H1 (cell line): ENCODE data around the gene C2orf72. TPM values are rescaled to one million over a fixed set of nuclear protein-coding genes. Genes with fewer than 3 reads are reported as not detected.

Experiments
- CTCF ChIA-PET: fragments of 300-600 bp; sonication (Branson Sonifier 250); formaldehyde crosslinking; loops from one replicate; lab custom pipeline; 2021; ENCODE audit not compliant: partially characterized antibody; lab: Charles Lee
- POLR2A ChIA-PET: fragments of 300-600 bp; sonication (Branson Sonifier 250); formaldehyde crosslinking; loops from one replicate; lab custom pipeline; 2021; ENCODE audit warnings: inconsistent platforms; ENCODE audit not compliant: partially characterized antibody; lab: Charles Lee
- DNase-seq, 2 experiments: peaks; one replicate each; pipeline versions ENCODE4 v3.0.0 to v3.0.0-alpha.2; 2010 to 2022; ENCODE audit warnings: low spot score in 2 of 2, low read depth in 1 of 2, mixed read lengths in 1 of 2
- FAIRE-seq: peaks from 2 replicates; lab custom pipeline; 2011; peaks lifted over from hg19 to GRCh38; lab: Jason Lieb, UNC
- H2AFZ ChIP-seq: 2 replicates; pipeline ENCODE4 v1.8.1; 2012; ENCODE audit warnings: low read length, inconsistent platforms
- H2AK5ac ChIP-seq: 2 replicates; pipeline ENCODE4 v1.6.1; 2013; ENCODE audit warnings: low read depth, low read length
- H2BK120ac ChIP-seq: replicated peaks from 2 replicates; pipeline ENCODE3; 2013; ENCODE audit warnings: low read depth, low read length, inconsistent platforms
- H2BK12ac ChIP-seq: 2 replicates; pipeline ENCODE4 v1.6.1; 2013; ENCODE audit warnings: low read depth, low read length
- H2BK15ac ChIP-seq: 2 replicates; pipeline ENCODE4 v1.6.1; 2013; ENCODE audit warnings: low read length
- H2BK20ac ChIP-seq: 2 replicates; pipeline ENCODE4 v1.6.1; 2013; ENCODE audit warnings: low read length
- H2BK5ac ChIP-seq: 2 replicates; pipeline ENCODE4 v1.6.1; 2013; ENCODE audit warnings: low read depth, low read length
- H3K14ac ChIP-seq: 2 replicates; pipeline ENCODE4 v1.6.1; 2013; ENCODE audit warnings: inconsistent platforms; ENCODE audit not compliant: insufficient read length
- H3K18ac ChIP-seq: 2 replicates; pipeline ENCODE4 v1.6.1; 2013; ENCODE audit warnings: low read length; ENCODE audit errors: extremely low read depth
- H3K23ac ChIP-seq: 2 replicates; pipeline ENCODE4 v1.6.1; 2013; ENCODE audit warnings: inconsistent platforms; ENCODE audit not compliant: insufficient read length
- H3K23me2 ChIP-seq: 2 replicates; pipeline ENCODE4 v1.6.1; 2013; ENCODE audit warnings: low read depth, low read length
- H3K27ac ChIP-seq: 2 replicates; pipeline ENCODE4 v1.6.1; 2011; ENCODE audit warnings: low read depth, low read length, inconsistent platforms
- H3K27me3 ChIP-seq, 4 experiments: replicated peaks in 1 of 4; 1 replicate in 1 of 4; 2 replicates in 3 of 4; pipeline versions ENCODE4 v1.6.1 to v1.8.1; 2011 to 2013; ENCODE audit warnings: low read length in 3 of 4, mild to moderate bottlenecking in 3 of 4, inconsistent platforms in 2 of 4, mixed read lengths in 2 of 4, moderate library complexity in 1 of 4; ENCODE audit not compliant: control insufficient read depth in 3 of 4, insufficient read depth in 3 of 4; ENCODE audit errors: extremely low read depth in 1 of 4
- H3K36me3 ChIP-seq, 4 experiments: 2 replicates each; pipeline versions ENCODE4 v1.6.1 to v1.8.1; 2011 to 2013; ENCODE audit warnings: mild to moderate bottlenecking in 4 of 4, low read length in 3 of 4, moderate library complexity in 2 of 4, control low read depth in 1 of 4, inconsistent platforms in 1 of 4; ENCODE audit not compliant: insufficient read depth in 4 of 4, control insufficient read depth in 2 of 4
- H3K4ac ChIP-seq: replicated peaks from 2 replicates; pipeline ENCODE3; 2013; ENCODE audit warnings: low read length, low read depth, mixed read lengths, inconsistent platforms; ENCODE audit not compliant: insufficient read length
- H3K4me1 ChIP-seq, 4 experiments: replicated peaks in 1 of 4; 1 replicate in 1 of 4; 2 replicates in 3 of 4; pipeline versions ENCODE4 v1.6.1 to v1.8.1; 2011 to 2013; ENCODE audit warnings: low read length in 3 of 4, inconsistent platforms in 2 of 4, mixed read lengths in 1 of 4; ENCODE audit not compliant: insufficient read depth in 4 of 4, control insufficient read depth in 3 of 4
- H3K4me2 ChIP-seq, 2 experiments: 2 replicates each; pipeline versions ENCODE4 v1.6.1 to v1.8.1; 2011 to 2013; ENCODE audit warnings: low read depth in 2 of 2, low read length in 2 of 2, control low read depth in 1 of 2, inconsistent platforms in 1 of 2, mild to moderate bottlenecking in 1 of 2; ENCODE audit not compliant: insufficient read depth in 1 of 2
- H3K4me3 ChIP-seq, 4 experiments: fragments of 200-600, 300-600 bp in 1 of 4; sonication (generic), shearing (Covaris generic), sonication (Bioruptor Twin) in 1 of 4; 2 replicates each; pipeline versions ENCODE4 v1.5.1 to v1.8.1; 2011 to 2016; ENCODE audit warnings: low read length in 4 of 4, low read depth in 3 of 4, control low read depth in 2 of 4, inconsistent platforms in 2 of 4, mild to moderate bottlenecking in 2 of 4, mixed read lengths in 1 of 4, moderate library complexity in 1 of 4; ENCODE audit not compliant: insufficient read depth in 2 of 4; ENCODE audit errors: extremely low read depth in 1 of 4
- H3K56ac ChIP-seq: replicated peaks from 2 replicates; pipeline ENCODE3; 2013; ENCODE audit warnings: low read depth, mild to moderate bottlenecking, mixed read lengths, low read length, inconsistent platforms; ENCODE audit not compliant: insufficient read length
- H3K79me1 ChIP-seq: 2 replicates; pipeline ENCODE4 v1.6.1; 2013; ENCODE audit warnings: low read depth, low read length, control low read depth
- H3K79me2 ChIP-seq, 2 experiments: 2 replicates each; pipeline versions ENCODE4 v1.6.1 to v1.8.1; 2012 to 2013; ENCODE audit warnings: low read length in 2 of 2, mild to moderate bottlenecking in 2 of 2, inconsistent platforms in 1 of 2; ENCODE audit not compliant: insufficient read depth in 2 of 2, control insufficient read depth in 1 of 2
- H3K9ac ChIP-seq, 4 experiments: replicated peaks in 1 of 4; 1 replicate in 1 of 4; 2 replicates in 3 of 4; pipeline versions ENCODE4 v1.6.1 to v1.8.1; 2011 to 2013; ENCODE audit warnings: low read depth in 3 of 4, low read length in 3 of 4, control low read depth in 2 of 4, mild to moderate bottlenecking in 2 of 4, moderate library complexity in 2 of 4, inconsistent platforms in 1 of 4; ENCODE audit errors: extremely low read depth in 1 of 4
- H3K9me3 ChIP-seq, 2 experiments: 2 replicates each; pipeline versions ENCODE4 v1.6.1 to v1.8.1; 2012 to 2013; ENCODE audit warnings: mild to moderate bottlenecking in 2 of 2, moderate library complexity in 2 of 2, control low read depth in 1 of 2, inconsistent platforms in 1 of 2, low read depth in 1 of 2, low read length in 1 of 2, mixed read lengths in 1 of 2; ENCODE audit not compliant: insufficient read depth in 2 of 2
- H4K20me1 ChIP-seq, 2 experiments: replicated peaks in 1 of 2; 2 replicates each; pipeline versions ENCODE3 to v1.8.1; 2011 to 2013; ENCODE audit warnings: inconsistent platforms in 2 of 2, low read length in 2 of 2, mild to moderate bottlenecking in 1 of 2; ENCODE audit not compliant: insufficient read depth in 2 of 2, control insufficient read depth in 1 of 2
- H4K5ac ChIP-seq: 2 replicates; pipeline ENCODE4 v1.6.1; 2013; ENCODE audit warnings: low read length, low read depth, mixed read lengths, inconsistent platforms; ENCODE audit not compliant: insufficient read length
- H4K8ac ChIP-seq: 2 replicates; pipeline ENCODE4 v1.8.0; 2013; ENCODE audit warnings: mild to moderate bottlenecking, moderate library complexity, low read length, inconsistent platforms; ENCODE audit not compliant: insufficient read depth; ENCODE audit errors: extremely low read depth
- H4K91ac ChIP-seq: replicated peaks from 2 replicates; pipeline ENCODE3; 2013; ENCODE audit warnings: low read length, mixed read lengths, inconsistent platforms; ENCODE audit not compliant: insufficient read length
- ATF3 ChIP-seq: IDR thresholded peaks from 2 replicates; pipeline ENCODE4 v1.6.1; 2011; ENCODE audit warnings: low read depth, mild to moderate bottlenecking, low read length; ENCODE audit not compliant: insufficient read depth
- CEBPB ChIP-seq: IDR thresholded peaks from 2 replicates; pipeline ENCODE4 v1.6.1; 2012; ENCODE audit warnings: low read depth, low read length
- GABPA ChIP-seq: IDR thresholded peaks from 2 replicates; pipeline ENCODE4 v1.6.1; 2011; ENCODE audit warnings: mild to moderate bottlenecking, low read length, moderate library complexity, borderline replicate concordance; ENCODE audit not compliant: insufficient read depth
- HDAC2 ChIP-seq, 2 experiments: fragments of 300-600 bp in 1 of 2; sonication (generic) in 1 of 2; IDR thresholded peaks; 2 replicates each; pipeline ENCODE4 v1.6.1; 2011 to 2012; ENCODE audit warnings: low read depth in 2 of 2, low read length in 2 of 2, mild to moderate bottlenecking in 2 of 2, moderate library complexity in 2 of 2, borderline replicate concordance in 1 of 2, inconsistent platforms in 1 of 2
- JUN ChIP-seq: IDR thresholded peaks from 2 replicates; pipeline ENCODE4 v1.6.1; 2011; ENCODE audit warnings: low read depth, mild to moderate bottlenecking, improper control_type of control experiment, low read length
- KDM4A ChIP-seq: IDR thresholded peaks from one replicate; pipeline ENCODE4 v1.7.1; 2012; ENCODE audit warnings: low read depth, mild to moderate bottlenecking, moderate library complexity, low read length, inconsistent platforms; ENCODE audit not compliant: severe bottlenecking
- SIRT6 ChIP-seq: IDR thresholded peaks from one replicate; pipeline ENCODE4 v1.7.1; 2012; ENCODE audit warnings: low read length, inconsistent platforms
- USF2 ChIP-seq: IDR thresholded peaks from 2 replicates; pipeline ENCODE4 v1.6.1; 2011; ENCODE audit warnings: low read length, improper control_type of control experiment
- WGBS, 2 experiments: shearing (Covaris generic) in 1 of 2; methylation state at CpG; one replicate each; pipeline versions ENCODE4 v1.1.6 to v1.1.7; 2013 to 2015; ENCODE audit warnings: low lambda C conversion rate in 2 of 2, mixed read lengths in 2 of 2, inconsistent platforms in 1 of 2, low coverage in 1 of 2, missing lambda C conversion rate in 1 of 2; ENCODE audit not compliant: insufficient replicate concordance in 2 of 2, insufficient coverage in 1 of 2, insufficient read length in 1 of 2; ENCODE audit errors: extremely low coverage in 1 of 2, missing lambda C conversion rate in 1 of 2; 5-methylcytosine and 5-hydroxymethylcytosine counted together
- polyA plus RNA-seq, 7 experiments: library from polyadenylated mRNA; depleted of rRNA in 3 of 7; stranded (reverse) in 5 of 7; unstranded in 2 of 7; fragments of >200 nt in 5 of 7; fragments of 200-250 nt in 2 of 7; gene quantifications; 1 replicate in 5 of 7; 2 replicates in 1 of 7; 4 replicates in 1 of 7; pipeline versions ENCODE4 v1.2.1 to v1.2.3, GENCODE V29; 2011 to 2013; ENCODE audit warnings: missing spikeins in 2 of 7, mixed read lengths in 2 of 7
- total RNA-seq: library from RNA; stranded (reverse); fragmentation: NEBNext Ultra II Directional; extraction: Animal tissue kit (Norgen Biotek cat#: 25700); gene quantifications from 2 replicates; pipeline ENCODE4 v1.2.1, GENCODE V29; 2021

Gene C2orf72
- total and polyA plus RNA-seq, 2 of the 8 experiments (the other 6 are each of a cell fraction or from before 2014, with no cell fraction given), result 1.1 to 1.7 TPM

- no peaks in the 10 kb centered on the region; a peak in 1 of 7 replicates for H3K27me3 ChIP-seq
- no peak overlapping the region for H2BK120ac ChIP-seq
- 82% methylated on average over 3 of the region's 3 CpGs; no CpG with 5 or more reads in 1 of the 2 experiments for WGBS, 2 experiments
Observed at GRCh38 chr2:231030725-231031124, 6.6 kb upstream of the C2orf72 start.

More at GRCh38 chr2:231030725-231031124, 6.6 kb upstream of the C2orf72 start:
- no peak overlapping the region for H4K91ac ChIP-seq
- no peaks in the 10 kb centered on the region for H3K36me3 ChIP-seq
- no peak overlapping the region for H3K4me2 ChIP-seq
- H4K8ac ChIP-seq, result no peak overlapping the region
- H3K79me2 ChIP-seq, result no peaks in the 10 kb centered on the region
- TF ChIP-seq USF2 (no peak), GABPA (no peak), SIRT6 (no peak), HDAC2 (IDR thresholded peaks at IDR 0.05; ENCODE audit: borderline replicate concordance in 1 of 2, low read depth in 2 of 2, low read length in 2 of 2) (no peak), JUN (no peak), KDM4A (no peak), CEBPB (no peak), ATF3 (no peak)
- CTCF ChIA-PET, result interaction anchor here (1.0 to 2.5 kb wide), 3 partner anchors 8 to 118 kb away, joined by 3 to 10 read pairs (median 7); no protein-coding TSS in a partner anchor
- H3K23ac ChIP-seq, result no peak overlapping the region
- no peak overlapping the region for H2AFZ ChIP-seq
- no peak overlapping the region for H2BK5ac ChIP-seq
- FAIRE-seq (no peak), DNase-seq (no peak)
- no peak overlapping the region for H2BK15ac ChIP-seq
- no peak overlapping the region for H3K18ac ChIP-seq
- no peak overlapping the region for H3K9ac ChIP-seq
- no peak overlapping the region for H2BK20ac ChIP-seq
- POLR2A ChIA-PET, result interaction anchor here (0.8 kb wide), 1 partner anchor 15 kb away, joined by 3 read pairs; no protein-coding TSS in a partner anchor
- no peak overlapping the region for H3K4ac ChIP-seq
- no peak overlapping the region for H4K5ac ChIP-seq
- H3K23me2 ChIP-seq, result no peaks in the 10 kb centered on the region
- H4K20me1 ChIP-seq, result no peaks in the 10 kb centered on the region
- no peak overlapping the region for H3K27ac ChIP-seq
- H3K4me3 ChIP-seq, result no peak overlapping the region
- H3K79me1 ChIP-seq, result no peaks in the 10 kb centered on the region
- H2BK12ac ChIP-seq, result no peak overlapping the region
- H3K4me1 ChIP-seq, result no peaks in the 10 kb centered on the region
- no peak overlapping the region for H3K56ac ChIP-seq
- H2AK5ac ChIP-seq, result no peak overlapping the region
- no peaks in the 10 kb centered on the region for H3K9me3 ChIP-seq
- H3K14ac ChIP-seq, result no peak overlapping the region
